Karpas-422 (cell line): ENCODE data around the gene KCNJ14. TPM values are rescaled to one million over a fixed set of nuclear protein-coding genes. Genes with fewer than 3 reads are reported as not detected.
A peak's percentile ranks its signal among the peaks of the same experiment; 100 is the strongest.

ENCODE experiments used
- DNase-seq: peaks from one replicate; pipeline ENCODE4 v3.0.0-alpha.2; 2015
- H2AFZ ChIP-seq: fragments of 200-600 bp; sonication (generic); 2 replicates; pipeline ENCODE4 v1.6.1; 2014; ENCODE audit warnings: antibody characterized with exemption, low read length, mixed read lengths
- H3K27ac ChIP-seq: fragments of 200-600 bp; sonication (generic); 2 replicates; pipeline ENCODE4 v1.5.1; 2014; ENCODE audit warnings: mild to moderate bottlenecking, low read length, moderate library complexity
- H3K27me3 ChIP-seq: fragments of 200-600 bp; sonication (generic); 2 replicates; pipeline ENCODE4 v1.6.1; 2014; ENCODE audit warnings: low read length, mixed read lengths
- H3K36me3 ChIP-seq: fragments of 200-600 bp; sonication (generic); 2 replicates; pipeline ENCODE4 v1.6.1; 2014; ENCODE audit warnings: low read length, mixed read lengths; ENCODE audit not compliant: insufficient read depth
- H3K4me1 ChIP-seq: fragments of 200-600 bp; sonication (generic); 2 replicates; pipeline ENCODE4 v1.6.1; 2014; ENCODE audit warnings: mild to moderate bottlenecking, low read length, mixed read lengths
- H3K4me2 ChIP-seq: fragments of 200-600 bp; sonication (generic); 2 replicates; pipeline ENCODE4 v1.6.1; 2014; ENCODE audit warnings: low read length, low read depth, mild to moderate bottlenecking; ENCODE audit not compliant: poor library complexity, severe bottlenecking
- H3K4me3 ChIP-seq: fragments of 200-600 bp; sonication (generic); 2 replicates; pipeline ENCODE4 v1.5.1; 2014; ENCODE audit warnings: mild to moderate bottlenecking, antibody characterized with exemption, low read length, mixed read lengths
- H3K79me2 ChIP-seq: fragments of 200-600 bp; sonication (generic); 2 replicates; pipeline ENCODE4 v1.6.1; 2014; ENCODE audit warnings: mild to moderate bottlenecking, low read length, mixed read lengths
- H3K9ac ChIP-seq: fragments of 200-600 bp; sonication (generic); 2 replicates; pipeline ENCODE4 v1.6.0; 2014; ENCODE audit warnings: low read length
- H3K9me2 ChIP-seq: fragments of 200-600 bp; sonication (generic), shearing (Covaris generic); replicated peaks from 2 replicates; pipeline ENCODE4 v1.6.0; 2014; ENCODE audit warnings: mild to moderate bottlenecking, low read length, moderate library complexity; ENCODE audit not compliant: insufficient read depth
- H3K9me3 ChIP-seq: fragments of 300-700, 200-600 bp; sonication (generic); 2 replicates; pipeline ENCODE4 v1.6.1; 2014; ENCODE audit warnings: low read length, mixed read lengths
- H4K20me1 ChIP-seq: fragments of 200-600 bp; sonication (generic); 2 replicates; pipeline ENCODE4 v1.6.1; 2014; ENCODE audit warnings: mild to moderate bottlenecking, antibody characterized with exemption, low read length, low read depth; ENCODE audit not compliant: insufficient read depth
- total RNA-seq: library from RNA; depleted of rRNA; stranded (reverse); fragments of >200 nt; shearing (Covaris generic); gene quantifications from 2 replicates; pipeline ENCODE4 v1.2.3, GENCODE V29; 2014; ENCODE audit warnings: low replicate concordance

The KCNJ14 gene
- total RNA-seq, 1 experiment from 2014 or later = 1.1 TPM

DNA sequence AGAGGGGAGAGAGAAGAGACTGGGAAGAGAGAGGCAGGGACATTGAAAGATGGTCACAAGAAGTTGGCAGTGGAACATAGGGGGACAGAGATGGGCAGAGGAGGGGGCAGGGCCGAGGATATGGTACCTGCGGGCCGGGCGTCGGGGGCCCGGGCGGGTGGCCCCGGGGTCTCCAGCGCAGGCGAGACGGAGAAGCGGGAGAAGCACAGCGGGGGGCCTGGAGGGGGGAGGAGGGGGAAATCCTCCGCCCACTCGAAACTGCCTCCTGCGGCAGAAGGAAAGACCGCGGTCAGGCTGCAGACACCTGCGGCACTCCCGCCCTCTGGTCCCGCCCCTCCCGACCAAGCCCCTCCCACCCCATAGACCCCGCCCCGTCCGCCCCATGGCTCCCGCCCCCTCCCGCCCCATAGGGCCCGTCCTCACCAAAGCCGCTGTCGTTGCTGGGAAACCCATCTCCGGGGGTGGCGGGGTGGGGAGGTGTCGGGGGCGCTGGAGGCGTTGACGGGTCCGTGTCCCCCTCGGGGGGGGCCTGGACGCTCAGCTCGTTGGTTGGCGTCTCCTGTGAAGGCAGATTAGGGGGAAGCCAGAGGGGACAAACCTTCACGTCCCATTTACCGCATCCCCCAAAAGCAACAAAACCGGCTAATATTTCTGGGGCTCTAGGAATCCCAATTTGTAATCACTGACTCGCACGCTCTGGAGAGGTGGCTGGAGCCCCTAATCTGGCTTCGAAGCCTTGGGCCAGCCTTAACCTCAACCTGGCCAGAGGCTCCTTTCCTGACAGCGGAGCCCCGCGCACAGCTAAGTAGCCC is 35.8 kb downstream of the KCNJ14 start:
- Histone ChIP-seq H3K9me3 (no peaks in the 10 kb centered on the region), H4K20me1 (no peaks in the 10 kb centered on the region), H3K4me3 (no peak overlapping the region), H3K9me2 (no peaks in the 10 kb centered on the region), H3K27ac (no peak overlapping the region), H3K27me3 (no peaks in the 10 kb centered on the region), H3K4me1 (no peaks in the 10 kb centered on the region), H3K36me3 (no peaks in the 10 kb centered on the region), H3K9ac (no peak overlapping the region), H2AFZ (no peak overlapping the region), H3K79me2 (no peaks in the 10 kb centered on the region), H3K4me2 (no peak overlapping the region)
- DNase-seq = peak; percentile 62

DNA sequence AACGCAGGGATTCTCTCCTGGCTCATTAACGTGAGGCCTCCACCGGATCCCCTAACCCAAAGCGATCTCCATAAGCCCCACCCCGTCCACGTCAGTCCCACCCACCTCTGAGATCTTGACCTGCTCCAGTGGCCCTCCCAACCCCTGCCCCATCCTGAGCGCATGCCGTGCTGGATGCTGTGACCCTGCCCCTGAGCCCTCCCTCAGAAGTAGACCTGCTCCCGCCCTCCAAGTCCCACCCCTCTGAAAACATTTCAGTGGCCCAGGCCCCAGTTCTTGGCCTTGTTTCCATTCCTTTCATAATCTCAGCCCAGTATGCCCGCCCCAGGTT is 36.4 kb downstream of the KCNJ14 start:
- no peak overlapping the region for H3K27ac ChIP-seq
- no peaks in the 10 kb centered on the region for H3K9me3 ChIP-seq
- no peaks in the 10 kb centered on the region for H3K4me1 ChIP-seq
- H3K36me3 ChIP-seq = no peaks in the 10 kb centered on the region
- H3K9me2 ChIP-seq = no peaks in the 10 kb centered on the region
- H2AFZ ChIP-seq = no peak overlapping the region
- no peak overlapping the region for H3K9ac ChIP-seq
- no peaks in the 10 kb centered on the region for H3K27me3 ChIP-seq
- no peak for DNase-seq
- no peaks in the 10 kb centered on the region for H3K79me2 ChIP-seq
- no peak overlapping the region for H3K4me2 ChIP-seq
- no peak overlapping the region for H3K4me3 ChIP-seq
- no peaks in the 10 kb centered on the region for H4K20me1 ChIP-seq

DNA sequence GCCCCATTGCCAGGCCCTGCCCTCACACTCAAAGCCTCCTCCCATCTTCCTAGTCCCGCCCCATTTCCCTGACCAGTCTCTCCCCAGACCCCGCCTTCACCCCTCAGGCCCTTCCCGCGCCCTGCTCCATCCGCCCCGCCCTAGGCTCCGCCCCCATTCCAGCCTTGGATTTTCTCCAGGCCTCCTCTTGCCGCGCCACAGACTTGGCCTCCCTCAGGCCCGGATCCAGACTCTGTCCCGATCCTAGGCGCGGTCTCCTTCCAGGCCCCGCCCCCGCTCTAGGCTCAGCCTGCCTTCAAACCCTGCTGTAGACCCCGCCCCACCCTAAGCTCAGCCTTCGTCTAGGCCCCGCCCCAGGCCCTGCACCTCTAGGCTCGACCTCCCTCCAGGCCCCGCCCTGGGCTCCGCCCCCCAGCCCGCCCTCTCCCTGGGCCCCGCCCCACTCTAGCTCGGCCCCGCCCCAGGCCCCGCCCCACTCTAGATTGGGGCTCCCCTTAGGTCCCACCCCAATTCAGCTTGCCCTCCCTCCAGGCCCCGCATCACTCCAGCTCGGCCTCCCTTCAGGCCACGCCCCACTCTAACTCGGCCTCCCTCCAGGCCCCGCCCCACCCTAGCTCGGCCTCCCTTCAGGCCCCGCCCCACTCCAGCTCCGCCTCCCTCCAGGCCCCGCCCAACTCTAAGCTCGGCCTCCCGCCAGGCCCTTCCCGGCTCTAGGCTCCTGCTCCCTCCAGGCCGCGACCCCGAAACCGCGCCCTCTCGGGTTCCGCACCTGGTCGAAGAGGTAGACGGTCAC is 37.7 kb downstream of the KCNJ14 start:
- 0 out of 2 replicates have a peak overlapping the region, but pooled peaks have one; percentile 56 for H2AFZ ChIP-seq
- H3K9me3 ChIP-seq = no peaks in the 10 kb centered on the region
- no peaks in the 10 kb centered on the region for H3K36me3 ChIP-seq
- peak; percentile 96 for DNase-seq
- no peaks in the 10 kb centered on the region for H3K9me2 ChIP-seq
- peak overlapping the region; percentile 21; the same call in 1 of the 2 replicates for H3K9ac ChIP-seq
- peak overlapping the region; percentile 39; the same call in 1 of the 2 replicates for H3K4me3 ChIP-seq
- H4K20me1 ChIP-seq = no peaks in the 10 kb centered on the region
- H3K4me1 ChIP-seq = no peaks in the 10 kb centered on the region
- H3K27me3 ChIP-seq = no peaks in the 10 kb centered on the region
- no peaks in the 10 kb centered on the region for H3K79me2 ChIP-seq
- H3K4me2 ChIP-seq = no peak overlapping the region
- H3K27ac ChIP-seq = no peak overlapping the region

DNA sequence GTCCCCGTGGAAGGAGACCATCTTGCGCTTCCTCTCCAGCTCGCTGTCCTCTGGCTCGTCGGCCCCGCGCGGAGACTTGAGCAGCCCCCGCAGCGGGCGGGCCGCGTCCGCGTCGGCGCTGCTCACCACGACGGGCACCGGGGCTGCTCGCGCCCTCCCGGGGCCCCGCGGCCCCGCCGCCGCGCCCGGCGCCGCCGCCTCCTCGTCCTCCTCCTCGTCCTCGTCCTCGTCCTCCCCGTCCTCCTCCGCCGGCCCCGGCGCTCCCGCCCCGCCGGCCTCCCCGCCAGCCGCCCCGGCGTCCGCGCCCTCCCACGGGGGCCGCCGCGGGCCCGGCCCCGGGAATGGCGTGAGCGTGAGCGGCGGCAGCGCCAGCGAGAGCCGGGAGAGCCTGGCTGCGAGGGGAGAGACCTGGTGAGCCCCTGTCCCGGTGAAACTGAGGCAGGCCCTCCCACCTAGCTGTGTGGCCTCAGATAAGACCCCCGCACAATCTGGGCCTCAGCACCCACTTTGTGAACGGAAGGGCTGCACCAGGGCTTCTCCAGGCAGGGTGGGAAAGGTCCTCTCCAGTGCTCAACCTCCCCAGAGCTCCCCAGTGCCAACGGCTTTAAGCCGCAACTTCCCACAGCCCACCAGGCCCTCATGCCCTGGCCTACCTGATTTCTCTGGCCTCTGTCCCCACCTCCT is 38.5 kb downstream of the KCNJ14 start:
- Histone ChIP-seq H3K36me3 (no peaks in the 10 kb centered on the region), H3K27ac (no peak overlapping the region), H3K4me1 (no peaks in the 10 kb centered on the region), H3K9me3 (no peaks in the 10 kb centered on the region), H3K4me2 (no peak overlapping the region), H3K4me3 (no peak overlapping the region), H3K9ac (no peak overlapping the region), H4K20me1 (no peaks in the 10 kb centered on the region), H3K27me3 (no peaks in the 10 kb centered on the region), H2AFZ (no peak overlapping the region), H3K79me2 (no peaks in the 10 kb centered on the region), H3K9me2 (no peaks in the 10 kb centered on the region)
- no peak for DNase-seq

DNA sequence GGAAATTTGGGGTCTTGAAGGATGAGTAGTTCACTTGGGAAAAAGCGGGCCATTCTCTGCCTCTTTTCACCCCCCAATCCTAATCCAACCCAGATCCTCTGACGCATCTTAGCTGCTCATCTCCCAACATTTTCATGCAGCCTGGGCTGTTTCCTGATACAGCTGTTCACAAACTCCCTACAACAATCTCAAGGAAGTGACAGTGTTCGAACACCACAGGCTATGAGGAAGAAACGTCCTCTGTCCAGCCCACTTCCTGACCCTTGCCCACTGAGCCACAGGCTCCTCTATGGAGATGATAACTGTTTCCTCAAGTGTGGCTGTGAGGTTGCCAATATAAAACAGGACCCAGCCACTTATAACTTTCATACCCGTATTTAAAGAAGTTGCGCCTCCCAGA is 40.0 kb downstream of the KCNJ14 start:
- Histone ChIP-seq H3K79me2 (no peaks in the 10 kb centered on the region), H3K9me3 (no peaks in the 10 kb centered on the region), H3K27ac (no peak overlapping the region), H4K20me1 (no peaks in the 10 kb centered on the region), H3K36me3 (no peaks in the 10 kb centered on the region), H3K4me2 (no peak overlapping the region), H3K9me2 (no peaks in the 10 kb centered on the region), H3K4me1 (no peaks in the 10 kb centered on the region), H2AFZ (no peak overlapping the region), H3K4me3 (no peak overlapping the region), H3K9ac (no peak overlapping the region), H3K27me3 (no peaks in the 10 kb centered on the region)
- no peak for DNase-seq

DNA sequence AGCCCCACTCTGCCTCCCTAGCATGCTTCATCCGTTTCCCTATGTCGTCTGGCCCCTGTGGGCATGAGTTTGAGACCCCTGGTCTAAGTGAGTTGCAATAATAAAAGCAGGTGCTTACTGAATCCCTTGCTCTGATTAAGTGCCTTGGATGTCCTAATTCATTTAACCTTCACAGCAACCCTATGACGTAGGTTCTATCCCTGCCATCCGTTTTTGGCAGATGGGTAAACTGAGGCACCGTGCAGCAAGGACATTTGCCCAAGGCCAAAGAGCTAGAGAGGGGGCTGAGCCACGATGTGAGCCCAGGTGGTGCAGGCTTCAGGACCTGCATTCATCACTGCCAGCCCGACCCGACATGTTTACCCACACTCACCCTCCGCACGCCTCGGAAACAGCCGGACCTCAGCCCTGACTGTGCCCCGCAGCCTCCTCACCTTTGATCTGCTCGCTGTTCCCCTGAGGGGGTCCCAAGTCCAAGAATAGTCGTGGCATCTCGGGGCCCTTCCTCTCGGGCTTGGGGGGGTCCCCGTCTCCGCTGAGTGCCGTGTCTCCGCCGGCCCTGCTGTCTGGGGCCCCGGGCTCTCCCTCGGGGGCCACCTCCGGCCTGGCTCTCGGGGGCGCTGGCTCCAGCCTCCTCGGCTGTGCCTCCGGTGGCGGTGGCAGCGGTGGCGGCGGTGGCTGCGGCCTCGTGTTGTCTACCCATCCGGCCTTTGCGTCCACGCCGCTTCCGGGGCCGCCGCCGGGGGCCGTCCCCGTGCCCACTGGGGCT is 41.8 kb downstream of the KCNJ14 start:
- DNase-seq = no peak
- Histone ChIP-seq H4K20me1 (no peaks in the 10 kb centered on the region), H3K4me3 (no peak overlapping the region), H3K27me3 (no peaks in the 10 kb centered on the region), H3K4me2 (no peak overlapping the region), H3K27ac (no peak overlapping the region), H3K9ac (no peak overlapping the region), H3K9me2 (no peaks in the 10 kb centered on the region), H3K36me3 (no peaks in the 10 kb centered on the region), H3K79me2 (no peaks in the 10 kb centered on the region), H2AFZ (no peak overlapping the region), H3K9me3 (no peaks in the 10 kb centered on the region), H3K4me1 (peaks cover 8% of the 10 kb centered on the region)

DNA sequence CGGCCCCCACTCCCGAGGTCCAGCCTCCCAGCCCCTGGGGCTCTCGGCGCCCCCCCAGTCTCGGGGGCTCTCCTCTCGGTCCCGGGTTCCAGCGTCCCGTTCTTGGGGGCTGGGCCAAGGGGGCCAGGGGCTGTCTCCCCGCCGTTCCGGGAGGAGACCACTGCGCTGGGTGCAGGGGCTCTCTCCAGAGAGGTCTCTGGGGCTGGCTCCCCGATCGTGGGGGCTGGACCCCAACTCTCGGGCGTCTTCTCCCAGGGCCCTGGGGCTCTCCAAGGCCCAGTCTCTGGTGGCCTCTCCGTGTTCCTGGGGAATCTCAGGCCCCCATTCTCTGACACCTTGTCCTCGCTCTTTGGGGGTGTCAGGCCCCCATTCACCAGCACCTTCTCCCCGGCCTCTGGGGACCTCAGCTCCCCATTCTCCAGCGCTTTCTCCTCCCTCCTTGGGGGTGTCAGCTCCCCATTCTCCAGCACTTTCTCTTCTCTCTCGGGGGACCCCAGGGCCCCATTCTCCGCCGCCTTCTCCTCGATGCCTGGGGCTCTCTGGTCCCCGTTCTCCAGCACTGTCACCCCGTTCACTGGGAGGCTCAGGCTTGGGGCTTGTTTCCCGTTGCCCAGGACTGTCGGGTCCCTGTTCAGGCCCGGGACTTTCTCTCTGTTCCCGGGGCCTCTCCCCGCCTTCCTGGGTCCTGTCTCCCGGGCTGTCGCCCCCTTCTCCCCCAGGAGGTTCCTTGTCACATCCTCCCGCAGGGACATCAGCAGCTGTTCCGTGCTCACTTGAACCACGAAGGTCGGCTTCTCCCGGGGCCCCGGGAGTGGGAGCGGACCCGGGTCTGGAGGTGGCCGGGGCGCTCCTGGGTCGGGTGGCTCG is 42.6 kb downstream of the KCNJ14 start:
- Histone ChIP-seq H2AFZ (no peak overlapping the region), H3K4me2 (no peak overlapping the region), H3K79me2 (no peaks in the 10 kb centered on the region), H3K9me2 (no peaks in the 10 kb centered on the region), H3K9me3 (no peaks in the 10 kb centered on the region), H3K27ac (no peak overlapping the region), H3K4me3 (no peak overlapping the region), H3K27me3 (no peaks in the 10 kb centered on the region), H4K20me1 (no peaks in the 10 kb centered on the region), H3K9ac (no peak overlapping the region), H3K4me1 (peaks cover 10% of the 10 kb centered on the region), H3K36me3 (no peaks in the 10 kb centered on the region)
- DNase-seq = no peak
